ENCODE data around the gene ITPA. TPM values are rescaled to one million over a fixed set of nuclear protein-coding genes. Genes with fewer than 3 reads are reported as not detected.
A peak's percentile ranks its signal among the peaks of the same experiment; 100 is the strongest.

ITPA gene
- total and polyA plus RNA-seq, 11 donors = 15.3 to 48.3 (median 22.2) TPM

GRCh38 chr20:3164763-3165410 is 44.4 kb upstream of the ITPA start:
- intact Hi-C loops (cut with DNase I) = no loop called here
- ATAC-seq = no peak
- Histone ChIP-seq H3K9me3 (no peaks in the 10 kb centered on the region), H3K36me3 (no peaks in the 10 kb centered on the region), H3K4me1 (peaks cover 0 to 17% (median 10%) of the 10 kb centered on the region in 12 donors), H3K27me3 (peaks cover 0 to 25% (median 0%) of the 10 kb centered on the region in 9 donors), H3K27ac (peak overlapping the region in 3 of 12 donors; percentile 14 to 57 (median 28)), H3K4me3 (peak overlapping the region in 8 of 12 donors; percentile 17 to 48 (median 32))
- 74 to 88% (median 82%) methylated on average over 19 to 41 of the region's 41 CpGs for WGBS, 4 donors
- TF ChIP-seq CTCF (IDR thresholded peaks at IDR 0.05) (no peak), POLR2A (IDR thresholded peaks at IDR 0.05) (no peak)
- peak in 1 of 5 donors; percentile 64 for DNase-seq

- Histone ChIP-seq H3K36me3 (no peaks in the 10 kb centered on the region), H3K4me1 (peaks cover 0 to 17% (median 6%) of the 10 kb centered on the region in 12 donors), H3K27me3 (peaks cover 0 to 25% (median 0%) of the 10 kb centered on the region in 9 donors), H3K27ac (peak overlapping the region in 3 of 12 donors; percentile 22 to 57 (median 28)), H3K9me3 (no peaks in the 10 kb centered on the region), H3K4me3 (peak overlapping the region in 10 of 12 donors; percentile 1 to 48 (median 32))
- no peak for TF ChIP-seq POLR2A (IDR thresholded peaks at IDR 0.05)
- no peak for TF ChIP-seq CTCF (IDR thresholded peaks at IDR 0.05)
- WGBS, 4 donors = 55 to 70% (median 65%) methylated on average over 36 to 45 of the region's 45 CpGs
- intact Hi-C loops (cut with DNase I) = no loop called here
- ATAC-seq (peak in 2 of 4 donors; percentile 30 to 59), DNase-seq (peak; percentile 73 to 84 (median 82))
These were observed 43.6 kb upstream of the ITPA start for GRCh38 chr20:3165473-3166337.

- TF ChIP-seq CTCF (IDR thresholded peaks at IDR 0.05) (no peak), POLR2A (IDR thresholded peaks at IDR 0.05) (no peak)
- intact Hi-C loops (cut with DNase I) = no loop called here
- ATAC-seq (no peak), DNase-seq (no peak)
- Histone ChIP-seq H3K27me3 (peaks cover 0 to 25% (median 0%) of the 10 kb centered on the region in 9 donors), H3K9me3 (no peaks in the 10 kb centered on the region), H3K36me3 (no peaks in the 10 kb centered on the region), H3K27ac (no peak overlapping the region), H3K4me1 (peaks cover 0 to 17% (median 6%) of the 10 kb centered on the region in 12 donors), H3K4me3 (no peak overlapping the region)
- 85 to 94% (median 93%) methylated on average over 9 to 13 of the region's 13 CpGs for WGBS, 4 donors
These were observed 42.9 kb upstream of the ITPA start for GRCh38 chr20:3166338-3166912.

Measured in heart left ventricle (tissue), 16 donors.